C4-2B (cell line): ENCODE results near the gene KLHL20.

Experiments used
- ZFX ChIP-seq: fragments of 450-650 bp; IDR thresholded peaks from 2 replicates; pipeline ENCODE4 v1.6.1; 2017
- TF ChIP-seq, protein P1 (sequence below): fragments of 450-650 bp; conservative IDR thresholded peaks from 2 replicates; pipeline ENCODE4 v1.5.1; 2017; ENCODE audit warnings: mild to moderate bottlenecking

- TF ChIP-seq, protein P1, sequence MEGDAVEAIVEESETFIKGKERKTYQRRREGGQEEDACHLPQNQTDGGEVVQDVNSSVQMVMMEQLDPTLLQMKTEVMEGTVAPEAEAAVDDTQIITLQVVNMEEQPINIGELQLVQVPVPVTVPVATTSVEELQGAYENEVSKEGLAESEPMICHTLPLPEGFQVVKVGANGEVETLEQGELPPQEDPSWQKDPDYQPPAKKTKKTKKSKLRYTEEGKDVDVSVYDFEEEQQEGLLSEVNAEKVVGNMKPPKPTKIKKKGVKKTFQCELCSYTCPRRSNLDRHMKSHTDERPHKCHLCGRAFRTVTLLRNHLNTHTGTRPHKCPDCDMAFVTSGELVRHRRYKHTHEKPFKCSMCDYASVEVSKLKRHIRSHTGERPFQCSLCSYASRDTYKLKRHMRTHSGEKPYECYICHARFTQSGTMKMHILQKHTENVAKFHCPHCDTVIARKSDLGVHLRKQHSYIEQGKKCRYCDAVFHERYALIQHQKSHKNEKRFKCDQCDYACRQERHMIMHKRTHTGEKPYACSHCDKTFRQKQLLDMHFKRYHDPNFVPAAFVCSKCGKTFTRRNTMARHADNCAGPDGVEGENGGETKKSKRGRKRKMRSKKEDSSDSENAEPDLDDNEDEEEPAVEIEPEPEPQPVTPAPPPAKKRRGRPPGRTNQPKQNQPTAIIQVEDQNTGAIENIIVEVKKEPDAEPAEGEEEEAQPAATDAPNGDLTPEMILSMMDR, result no peak
- no peak for TF ChIP-seq ZFX
These were observed 48.1 kb upstream of the KLHL20 start for GRCh38 chr1:173666646-173667045.
